Measurements from ENCODE around the gene ADAM11.

The ADAM11 gene

DNA sequence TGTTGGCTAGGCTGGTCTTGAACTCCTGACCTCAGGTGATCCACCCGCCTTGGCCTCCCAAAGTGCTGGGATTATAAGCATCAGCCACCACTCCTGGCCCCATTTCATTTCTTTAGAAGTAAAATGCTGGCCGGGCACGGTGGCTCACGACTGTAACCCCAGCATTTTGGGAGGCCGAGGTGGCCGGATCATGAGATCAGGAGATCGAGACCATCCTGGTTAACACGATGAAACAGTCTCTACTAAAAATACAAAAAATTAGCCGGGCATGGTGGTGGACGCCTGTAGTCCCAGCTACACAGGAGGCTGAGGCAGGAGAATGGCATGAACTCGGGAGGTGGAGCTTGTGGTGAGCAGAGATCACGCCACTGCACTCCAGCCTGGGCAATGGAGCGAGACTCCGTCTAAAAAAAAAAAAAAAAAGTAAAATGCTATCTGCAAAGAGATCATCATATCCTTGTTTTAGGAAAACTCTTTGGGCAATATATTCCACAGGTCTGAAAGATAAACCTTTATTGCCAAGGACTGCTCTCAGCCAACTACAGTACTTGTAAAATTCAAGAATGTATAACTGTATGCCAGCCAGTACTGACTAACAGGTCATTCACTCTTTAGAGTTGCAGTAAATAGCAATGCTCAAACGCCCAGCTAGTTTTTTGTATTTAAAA, 67.5 kb downstream of the ADAM11 start:
- H3K36me3 ChIP-seq (replicated peaks in 1 of 2; ENCODE audit: control insufficient read depth in 2 of 2, insufficient read depth in 2 of 2, low read length in 2 of 2), result peaks cover 3 to 39% of the 10 kb centered on the region in 2 donors

DNA sequence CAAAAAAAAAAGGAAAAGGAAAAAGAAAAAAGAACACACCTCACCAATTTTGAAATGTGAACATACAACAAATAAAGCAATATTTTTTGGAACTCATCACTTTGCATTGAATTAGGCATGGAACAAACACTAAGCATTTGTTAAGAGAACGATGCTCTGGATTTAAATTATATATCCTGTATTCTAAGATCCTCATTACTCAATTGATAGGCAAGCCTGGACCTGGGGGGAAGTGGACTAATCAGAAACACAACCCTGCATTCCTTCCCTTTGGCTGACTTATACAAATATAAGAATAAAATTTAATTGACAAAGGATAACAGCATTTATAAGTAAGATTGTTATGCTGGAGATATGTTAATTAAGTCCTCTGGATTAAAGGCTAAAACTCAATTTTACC, 69.1 kb downstream of the ADAM11 start:
- Histone ChIP-seq H4K8ac (ENCODE audit: low read depth, low read length) (no peak overlapping the region), H3K4me3 (ENCODE audit: low read length in 2 of 2) (peak overlapping the region in 1 of 2 donors; percentile 60), H2AFZ (ENCODE audit: low read length) (no peak overlapping the region), H2BK120ac (ENCODE audit: low read depth, low read length) (no peak overlapping the region), H3K79me1 (ENCODE audit: low read depth, low read length) (peaks cover 5% of the 10 kb centered on the region), H3K4ac (ENCODE audit: low read length) (no peak overlapping the region), H2BK12ac (ENCODE audit: low read length) (no peak overlapping the region), H3K4me1 (ENCODE audit: control insufficient read depth in 2 of 2, insufficient read depth in 1 of 2, low read depth in 1 of 2, low read length in 2 of 2) (peaks cover 7 to 11% of the 10 kb centered on the region in 2 donors), H3K27me3 (ENCODE audit: control insufficient read depth in 3 of 3, insufficient read depth in 3 of 3, low read depth in 1 of 3, low read length in 3 of 3) (no peaks in the 10 kb centered on the region), H3K36me3 (replicated peaks in 1 of 2; ENCODE audit: control insufficient read depth in 2 of 2, insufficient read depth in 2 of 2, low read length in 2 of 2) (peaks cover 3 to 30% of the 10 kb centered on the region in 2 donors), H3K4me2 (ENCODE audit: insufficient read depth, low read length, poor library complexity, severe bottlenecking) (no peak overlapping the region), H3K18ac (ENCODE audit: low read length) (no peak overlapping the region), H3K14ac (ENCODE audit: low read length) (no peak overlapping the region), H3K27ac (replicated peaks; ENCODE audit: low read length) (no peak overlapping the region), H2BK5ac (ENCODE audit: low read length) (no peak overlapping the region), H4K91ac (ENCODE audit: low read depth, low read length, poor library complexity) (no peak overlapping the region), H3K9ac (ENCODE audit: low read depth, low read length, poor library complexity) (no peak overlapping the region), H3K9me3 (replicated peaks in 1 of 2; ENCODE audit: control insufficient read depth in 2 of 2, insufficient read depth in 1 of 2, low read depth in 1 of 2, low read length in 2 of 2) (peaks cover 0 to 3% of the 10 kb centered on the region in 2 donors), H2AK5ac (ENCODE audit: low read depth, low read length) (no peak overlapping the region), H2BK15ac (ENCODE audit: low read length) (no peak overlapping the region), H3K23ac (ENCODE audit: low read depth, low read length, poor library complexity) (no peak overlapping the region)
- DNase-seq (ENCODE audit: low spot score), result no peak
- WGBS, 2 donors (ENCODE audit: extremely low coverage in 2 of 2, insufficient read length in 2 of 2, insufficient replicate concordance in 1 of 2), result no CpG with 5 or more reads among the region's 1 CpG

More for the DNA sequence above, 67.5 kb downstream of the ADAM11 start:
- Histone ChIP-seq H3K18ac (ENCODE audit: low read length) (no peak overlapping the region), H3K14ac (ENCODE audit: low read length) (no peak overlapping the region), H2BK15ac (ENCODE audit: low read length) (no peak overlapping the region), H4K91ac (ENCODE audit: low read depth, low read length, poor library complexity) (no peak overlapping the region), H3K23ac (ENCODE audit: low read depth, low read length, poor library complexity) (no peak overlapping the region), H3K79me1 (ENCODE audit: low read depth, low read length) (peaks cover 5% of the 10 kb centered on the region), H3K4me1 (ENCODE audit: control insufficient read depth in 2 of 2, insufficient read depth in 1 of 2, low read depth in 1 of 2, low read length in 2 of 2) (peaks cover 3 to 10% of the 10 kb centered on the region in 2 donors), H3K4me3 (ENCODE audit: low read length in 2 of 2) (no peak overlapping the region), H2BK12ac (ENCODE audit: low read length) (no peak overlapping the region), H4K8ac (ENCODE audit: low read depth, low read length) (no peak overlapping the region), H3K27ac (replicated peaks; ENCODE audit: low read length) (no peak overlapping the region), H3K9ac (ENCODE audit: low read depth, low read length, poor library complexity) (no peak overlapping the region), H2BK120ac (ENCODE audit: low read depth, low read length) (no peak overlapping the region), H2AK5ac (ENCODE audit: low read depth, low read length) (no peak overlapping the region), H3K9me3 (replicated peaks in 1 of 2; ENCODE audit: control insufficient read depth in 2 of 2, insufficient read depth in 1 of 2, low read depth in 1 of 2, low read length in 2 of 2) (peaks cover 0 to 3% of the 10 kb centered on the region in 2 donors), H3K27me3 (ENCODE audit: control insufficient read depth in 3 of 3, insufficient read depth in 3 of 3, low read depth in 1 of 3, low read length in 3 of 3) (no peaks in the 10 kb centered on the region), H3K4ac (ENCODE audit: low read length) (no peak overlapping the region), H2AFZ (ENCODE audit: low read length) (no peak overlapping the region), H2BK5ac (ENCODE audit: low read length) (no peak overlapping the region), H3K4me2 (ENCODE audit: insufficient read depth, low read length, poor library complexity, severe bottlenecking) (no peak overlapping the region)
- DNase-seq (ENCODE audit: low spot score), result no peak
- WGBS, 2 donors (ENCODE audit: extremely low coverage in 2 of 2, insufficient read length in 2 of 2, insufficient replicate concordance in 1 of 2), result no CpG with 5 or more reads among the region's 15 CpGs

DNA sequence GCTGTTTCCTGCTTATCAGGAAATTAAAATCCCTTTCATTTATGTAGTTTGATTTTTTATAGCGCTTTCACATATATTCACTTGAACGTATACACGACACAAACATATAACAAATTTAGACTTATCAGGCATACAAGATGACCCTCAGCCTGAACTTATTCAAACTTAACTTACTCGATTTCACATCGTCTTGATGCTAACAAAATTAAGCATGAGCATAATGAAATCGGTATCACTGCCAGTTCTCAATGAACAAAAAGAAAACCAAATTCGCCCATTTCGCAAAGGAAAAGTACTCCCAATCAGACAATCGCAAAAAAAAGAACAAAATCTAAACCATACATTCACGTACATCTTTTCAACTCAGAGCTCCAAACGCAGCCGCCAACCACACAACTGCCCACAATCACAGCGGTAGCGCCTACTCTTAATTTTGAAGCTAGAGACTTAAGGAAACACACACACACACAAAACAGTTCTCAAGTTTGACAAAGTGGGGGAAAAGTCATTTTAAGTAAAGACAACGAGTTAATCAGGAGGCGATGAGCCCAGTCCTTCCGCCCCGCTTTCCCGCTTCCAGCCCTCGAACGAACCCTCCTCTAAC, 70.2 kb downstream of the ADAM11 start:
- H3K9ac ChIP-seq (ENCODE audit: low read depth, low read length, poor library complexity), result peak overlapping the region; percentile 99
- H3K23ac ChIP-seq (ENCODE audit: low read depth, low read length, poor library complexity), result peak overlapping the region; percentile 80
- peaks cover 3% of the 10 kb centered on the region for H3K79me1 ChIP-seq (ENCODE audit: low read depth, low read length)
- H4K91ac ChIP-seq (ENCODE audit: low read depth, low read length, poor library complexity), result no peak overlapping the region
- H3K9me3 ChIP-seq (replicated peaks in 1 of 2; ENCODE audit: control insufficient read depth in 2 of 2, insufficient read depth in 1 of 2, low read depth in 1 of 2, low read length in 2 of 2), result peaks cover 0 to 3% of the 10 kb centered on the region in 2 donors
- H3K18ac ChIP-seq (ENCODE audit: low read length), result peak overlapping the region; percentile 99
- peak overlapping the region; percentile 98 for H2BK5ac ChIP-seq (ENCODE audit: low read length)
- H2AFZ ChIP-seq (ENCODE audit: low read length), result peak overlapping the region; percentile 97
- peak overlapping the region; percentile 67 for H3K4ac ChIP-seq (ENCODE audit: low read length)
- no CpG with 5 or more reads among the region's 21 CpGs for WGBS, 2 donors (ENCODE audit: extremely low coverage in 2 of 2, insufficient read length in 2 of 2, insufficient replicate concordance in 1 of 2)
- H3K27me3 ChIP-seq (ENCODE audit: control insufficient read depth in 3 of 3, insufficient read depth in 3 of 3, low read depth in 1 of 3, low read length in 3 of 3), result no peaks in the 10 kb centered on the region
- no peak overlapping the region for H2BK15ac ChIP-seq (ENCODE audit: low read length)
- H2BK120ac ChIP-seq (ENCODE audit: low read depth, low read length), result peak overlapping the region; percentile 94
- no peak for DNase-seq (ENCODE audit: low spot score)
- no peak overlapping the region for H4K8ac ChIP-seq (ENCODE audit: low read depth, low read length)
- H3K36me3 ChIP-seq (replicated peaks in 1 of 2; ENCODE audit: control insufficient read depth in 2 of 2, insufficient read depth in 2 of 2, low read length in 2 of 2), result peaks cover 3 to 22% of the 10 kb centered on the region in 2 donors
- peak overlapping the region; percentile 89 for H3K14ac ChIP-seq (ENCODE audit: low read length)
- H3K4me2 ChIP-seq (ENCODE audit: insufficient read depth, low read length, poor library complexity, severe bottlenecking), result peak overlapping the region; percentile 51
- H2BK12ac ChIP-seq (ENCODE audit: low read length), result no peak overlapping the region
- H3K27ac ChIP-seq (replicated peaks; ENCODE audit: low read length), result peak overlapping the region; percentile 75
- peaks cover 7 to 13% of the 10 kb centered on the region in 2 donors for H3K4me1 ChIP-seq (ENCODE audit: control insufficient read depth in 2 of 2, insufficient read depth in 1 of 2, low read depth in 1 of 2, low read length in 2 of 2)
- peak overlapping the region; percentile 60 to 88 for H3K4me3 ChIP-seq (ENCODE audit: low read length in 2 of 2)
- peak overlapping the region; percentile 90 for H2AK5ac ChIP-seq (ENCODE audit: low read depth, low read length)
